ENCODE data around the gene MTCL3.

Gene MTCL3

GRCh38 chr6:127538750-127539264 lies 19.7 kb upstream of the MTCL3 start:
- DNase-seq (ENCODE audit: low read depth, low spot score) (no peak), FAIRE-seq (no peak)
- Histone ChIP-seq H3K9ac (replicated peaks; ENCODE audit: extremely low read depth, insufficient read depth, low read length) (no peak overlapping the region), H3K79me2 (ENCODE audit: control insufficient read depth, insufficient read depth, low read length) (no peaks in the 10 kb centered on the region), H3K4me3 (replicated peaks in 1 of 3; ENCODE audit: insufficient read depth in 1 of 3, low read depth in 1 of 3, low read length in 3 of 3) (no peak overlapping the region), H3K36me3 (ENCODE audit: control insufficient read depth in 2 of 2, extremely low read depth in 1 of 2, insufficient read depth in 2 of 2, low read length in 2 of 2) (no peaks in the 10 kb centered on the region), H3K4me1 (ENCODE audit: control insufficient read depth, extremely low read depth, insufficient read depth, low read length) (no peaks in the 10 kb centered on the region), H3K4me2 (ENCODE audit: insufficient read depth, low read length) (no peak overlapping the region), H3K27me3 (ENCODE audit: control insufficient read depth in 2 of 2, insufficient read depth in 2 of 2, low read length in 2 of 2) (peaks cover 14 to 19% of the 10 kb centered on the region in 2 experiments), H4K20me1 (replicated peaks; ENCODE audit: control insufficient read depth, extremely low read depth, insufficient read depth, low read length) (no peaks in the 10 kb centered on the region), H3K9me3 (replicated peaks; ENCODE audit: control insufficient read depth, insufficient read depth, low read length) (no peaks in the 10 kb centered on the region), H3K9me1 (replicated peaks; ENCODE audit: control insufficient read depth, extremely low read depth, insufficient read depth, low read length) (no peaks in the 10 kb centered on the region), H2AFZ (ENCODE audit: low read depth, low read length) (no peak overlapping the region), H3K27ac (ENCODE audit: insufficient read depth, low read depth, low read length) (no peak overlapping the region)
- dilution Hi-C loops (cut with MboI; ENCODE audit: extremely low pct_ligation_motif_present, low sequenced_read_pairs): no loop called here
- no TSS peak for BruUV-seq (replicated peaks)
- ChIA-PET POLR2A (no interaction called here), CTCF (interaction anchor here (0.5 to 3.4 kb wide), 38 partner anchors 8 to 1505 kb away, joined by 3 to 155 read pairs (median 4); partner anchors contain the start of genes ECHDC1, KIAA0408, MTCL3 and RNF146)
- TF ChIP-seq POLR2AphosphoS5 (IDR thresholded peaks at IDR 0.05; ENCODE audit: insufficient read depth, low read depth, low read length) (no peak), POLR2A (IDR thresholded peaks at IDR 0.05; ENCODE audit: low read depth, low read length) (no peak), JUN (IDR thresholded peaks at IDR 0.05; ENCODE audit: borderline replicate concordance, insufficient read depth, insufficient read length, low read depth) (no peak), MAX (IDR thresholded peaks at IDR 0.05; ENCODE audit: insufficient read depth, insufficient read length) (no peak), CTCF (IDR thresholded peaks at IDR 0.05; ENCODE audit: extremely low read depth in 1 of 2, insufficient read depth in 1 of 2, low read depth in 1 of 2, low read length in 2 of 2) (no peak), EZH2 (IDR thresholded peaks at IDR 0.05; ENCODE audit: borderline replicate concordance, low read depth, low read length, severe bottlenecking) (no peak), GATA2 (IDR thresholded peaks at IDR 0.05; ENCODE audit: insufficient read depth, insufficient read length, low read depth, low read length) (no peak), FOS (IDR thresholded peaks at IDR 0.05; ENCODE audit: borderline replicate concordance, insufficient read depth, low read length) (no peak), MYC (IDR thresholded peaks at IDR 0.05; ENCODE audit: low read depth, low read length) (no peak)
- intact Hi-C loops (cut with micrococcal nuclease): loop anchor here (1.0 to 5.0 kb wide), 3 partner anchors 74 to 417 kb away; no protein-coding TSS in a partner anchor
